HEK293 (cell line): ENCODE measurements around the gene GIN1.

Experiments used
- BCL6B ChIP-seq: fragments of 450-650 bp; formaldehyde crosslinking; IDR thresholded peaks from 2 replicates; pipeline ENCODE4 v1.5.1; 2017; ENCODE audit warnings: missing biosample characterization, missing genetic modification characterization
- CTCF ChIP-seq: fragments of 450-650 bp; formaldehyde crosslinking; IDR thresholded peaks from 2 replicates; pipeline ENCODE4 v1.5.1; 2016; ENCODE audit warnings: missing biosample characterization, missing genetic modification characterization
- ZBTB10 ChIP-seq: fragments of 450-650 bp; formaldehyde crosslinking; IDR thresholded peaks from 2 replicates; pipeline ENCODE4 v1.5.1; 2016; ENCODE audit warnings: missing biosample characterization, missing genetic modification characterization
- ZNF133 ChIP-seq: fragments of 450-650 bp; formaldehyde crosslinking; IDR thresholded peaks from 2 replicates; pipeline ENCODE4 v1.5.1; 2016; ENCODE audit warnings: missing biosample characterization, missing genetic modification characterization
- ZNF16 ChIP-seq: fragments of 450-650 bp; formaldehyde crosslinking; IDR thresholded peaks from 2 replicates; pipeline ENCODE4 v1.5.1; 2016; ENCODE audit warnings: low read depth, missing biosample characterization, missing genetic modification characterization
- ZNF350 ChIP-seq: fragments of 450-650 bp; formaldehyde crosslinking; IDR thresholded peaks from 2 replicates; pipeline ENCODE4 v1.5.0; 2017; ENCODE audit warnings: missing biosample characterization, mild to moderate bottlenecking, missing genetic modification characterization
- ZNF391 ChIP-seq: fragments of 450-650 bp; formaldehyde crosslinking; IDR thresholded peaks from 2 replicates; pipeline ENCODE4 v1.5.1; 2016; ENCODE audit warnings: low read depth, missing biosample characterization, missing genetic modification characterization, borderline replicate concordance
- ZNF596 ChIP-seq: fragments of 450-650 bp; IDR thresholded peaks from 2 replicates; pipeline ENCODE4 v1.5.0; 2018; ENCODE audit warnings: missing biosample characterization, mild to moderate bottlenecking, missing genetic modification characterization, moderate library complexity
- ZNF776 ChIP-seq: fragments of 450-650 bp; formaldehyde crosslinking; IDR thresholded peaks from 2 replicates; pipeline ENCODE4 v1.5.0; 2017; ENCODE audit warnings: missing biosample characterization, missing genetic modification characterization, borderline replicate concordance

GRCh38 chr5:103166706-103167105, 46.8 kb upstream of the GIN1 start:
- TF ChIP-seq CTCF (no peak), ZNF350 (no peak), BCL6B (tag by site-specific recombination) (no peak), ZNF133 (tag by site-specific recombination) (no peak), ZNF16 (tag by site-specific recombination) (no peak), ZBTB10 (no peak), ZNF391 (no peak), ZNF776 (tag by site-specific recombination) (no peak), ZNF596 (tag by site-specific recombination) (no peak)
